ENCODE measurements around the gene DCTN4. TPM values are rescaled to one million over a fixed set of nuclear protein-coding genes. Genes with fewer than 3 reads are reported as not detected.

DCTN4 gene
- total and polyA plus RNA-seq, 9 of the 15 experiments (the other 6 are each of a cell fraction or from before 2014, with no cell fraction given) = 20.4 to 64.9 (median 49.9) TPM

- TF ChIP-seq ESRRA (IDR thresholded peaks at IDR 0.05; ENCODE audit: borderline replicate concordance, low read depth) = 0 out of 2 replicates have a peak, but pooled peaks have one; percentile 51
- no peak for TF ChIP-seq ILF3 (IDR thresholded peaks at IDR 0.05; ENCODE audit: borderline replicate concordance)
- TF ChIP-seq SMAD4 (CRISPR knock-in tag; conservative IDR thresholded peaks at IDR 0.05) = peak; percentile 37; the same call in 1 of the 2 replicates
- TF ChIP-seq KLF13 (tag; IDR thresholded peaks at IDR 0.05; ENCODE audit: borderline replicate concordance, low read depth) = peak; percentile 30; the same call in 1 of the 2 replicates
- TF ChIP-seq JUND (IDR thresholded peaks at IDR 0.05; ENCODE audit: borderline replicate concordance, low read depth, low read length) = 0 out of 2 replicates have a peak, but pooled peaks have one; percentile 15
- no peak; the same call in 2 of the 3 replicates for TF ChIP-seq JUND (tag; IDR thresholded peaks at IDR 0.05; ENCODE audit: borderline replicate concordance, low read depth, low read length)
- TF ChIP-seq MTA3 (IDR thresholded peaks at IDR 0.05; ENCODE audit: borderline replicate concordance) = peak; percentile 32; the same call in 1 of the 2 replicates
- peak; percentile 37; the same call in 1 of the 2 replicates for TF ChIP-seq NKRF (IDR thresholded peaks at IDR 0.05; ENCODE audit: borderline replicate concordance)
- no peak for TF ChIP-seq RBM34 (IDR thresholded peaks at IDR 0.05; ENCODE audit: borderline replicate concordance, insufficient read depth, low read length)
- peak; percentile 51 for TF ChIP-seq MYC (IDR thresholded peaks at IDR 0.05; ENCODE audit: low read depth, low read length)
- TF ChIP-seq MYC (CRISPR knock-in tag; IDR thresholded peaks at IDR 0.05; ENCODE audit: borderline replicate concordance, low read depth) = no peak
- peak; percentile 46 for TF ChIP-seq POLR2B (IDR thresholded peaks at IDR 0.05; ENCODE audit: low read depth, partially characterized antibody)
- TF ChIP-seq ZBTB11 (CRISPR knock-in tag; IDR thresholded peaks at IDR 0.05) = peak in 1 of 3 experiments; percentile 18; a peak in 2 of 6 replicates
- TF ChIP-seq SP1 (CRISPR knock-in tag; IDR thresholded peaks at IDR 0.05) = 0 out of 2 replicates have a peak, but pooled peaks have one; percentile 47
- no peak for TF ChIP-seq ZNF764 (CRISPR knock-in tag; IDR thresholded peaks at IDR 0.05; ENCODE audit: low read depth)
- TF ChIP-seq MAZ (CRISPR knock-in tag; conservative IDR thresholded peaks at IDR 0.05 in 1 of 2, IDR thresholded peaks at IDR 0.05 in 1 of 2) = peak in 1 of 2 experiments; percentile 59; a peak in 3 of 4 replicates
- TF ChIP-seq ARID2 (IDR thresholded peaks at IDR 0.05) = peak; percentile 67
- TF ChIP-seq CBFA2T3 (IDR thresholded peaks at IDR 0.05) = peak; percentile 27; the same call in 1 of the 2 replicates
Observed at GRCh38 chr5:150778517-150779396, 19.9 kb upstream of the DCTN4 start, which contains the start of gene SMIM3 (continued).
